Natural killer cell (primary cell): ENCODE measurements around the gene RAD51B. TPM values are rescaled to one million over a fixed set of nuclear protein-coding genes. Genes with fewer than 3 reads are reported as not detected.

Experiments used
- ATAC-seq, 3 donors: fragments of 150-1000 bp in 2 of 3; fragments of 200-7000 bp in 1 of 3; cut with Tn5 transposase; 1 replicate in 1 of 3; 2 replicates in 2 of 3; pipeline ENCODE4 v1.10.0; 2021; ENCODE audit warnings: mild to moderate bottlenecking in 2 of 3, moderate library complexity in 2 of 3
- DNase-seq, 2 donors: peaks; one replicate each; pipeline versions ENCODE4 v3.0.0 to v3.0.0-alpha.2; 2013 to 2021; ENCODE audit warnings: mixed read lengths in 1 of 2
- H3K27ac ChIP-seq: one replicate; pipeline ENCODE4 v1.5.1; 2013; ENCODE audit warnings: mild to moderate bottlenecking, low read length
- H3K27me3 ChIP-seq: one replicate; pipeline ENCODE4 v1.6.1; 2013; ENCODE audit warnings: low read length; ENCODE audit not compliant: control insufficient read depth, insufficient read depth
- H3K36me3 ChIP-seq: one replicate; pipeline ENCODE4 v1.6.1; 2013; ENCODE audit warnings: low read length; ENCODE audit not compliant: control insufficient read depth, insufficient read depth
- H3K4me1 ChIP-seq: one replicate; pipeline ENCODE4 v1.6.1; 2013; ENCODE audit warnings: low read length; ENCODE audit not compliant: control insufficient read depth, insufficient read depth
- H3K4me3 ChIP-seq: one replicate; pipeline ENCODE4 v1.5.1; 2013; ENCODE audit warnings: low read length
- H3K9me3 ChIP-seq: one replicate; pipeline ENCODE4 v1.6.1; 2013; ENCODE audit warnings: low read length; ENCODE audit not compliant: control insufficient read depth, insufficient read depth
- H3K27ac Mint-ChIP-seq, 2 donors: one replicate each; pipeline ENCODE4 v1.8.0; 2022; ENCODE audit warnings: mild to moderate bottlenecking in 2 of 2, mixed read lengths in 2 of 2, moderate library complexity in 1 of 2
- H3K27me3 Mint-ChIP-seq, 2 donors: one replicate each; pipeline ENCODE4 v1.8.0; 2022; ENCODE audit warnings: low read depth in 2 of 2, mixed read lengths in 2 of 2
- H3K36me3 Mint-ChIP-seq: one replicate; pipeline ENCODE4 v1.8.0; 2022; ENCODE audit warnings: mixed read lengths
- H3K4me1 Mint-ChIP-seq, 2 donors: one replicate each; pipeline ENCODE4 v1.8.0; 2022; ENCODE audit warnings: mixed read lengths in 2 of 2
- H3K4me3 Mint-ChIP-seq: one replicate; pipeline ENCODE4 v1.8.0; 2022; ENCODE audit warnings: mild to moderate bottlenecking, moderate library complexity, mixed read lengths
- H3K9me3 Mint-ChIP-seq, 2 donors: one replicate each; pipeline ENCODE4 v1.8.0; 2022; ENCODE audit warnings: mixed read lengths in 2 of 2
- CTCF ChIP-seq: fragments of 200-600 bp; IDR thresholded peaks from one replicate; pipeline ENCODE4 v1.8.0; 2022; ENCODE audit warnings: antibody characterized with exemption
- WGBS: methylation state at CpG from one replicate; pipeline ENCODE4 v1.1.7; 2013; ENCODE audit warnings: missing lambda C conversion rate; ENCODE audit not compliant: insufficient coverage; 5-methylcytosine and 5-hydroxymethylcytosine counted together
- intact Hi-C: fragments of 100-400 bp; cut with micrococcal nuclease; formaldehyde crosslinking; loops from one replicate; pipeline ENCODE4 v1.14.2; 2022
- total RNA-seq, 4 donors: library from RNA; stranded (reverse); fragments of 120-200 nt in 1 of 4; gene quantifications; one replicate each; pipeline versions ENCODE4 v1.2.3 to v1.2.4, GENCODE V29; 2013 to 2022

RAD51B gene
- total RNA-seq, 3 donors from 2014 or later (not counting 1 experiment from before 2014, with no cell fraction given): 28.1 to 37.6 (median 28.6) TPM

- peaks cover 0 to 6% of the 10 kb centered on the region in 2 donors for H3K27me3 Mint-ChIP-seq
- Histone ChIP-seq H3K4me3 (no peak overlapping the region), H3K36me3 (no peaks in the 10 kb centered on the region), H3K27ac (peak overlapping the region; percentile 71), H3K4me1 (peaks cover 21% of the 10 kb centered on the region), H3K27me3 (no peaks in the 10 kb centered on the region), H3K9me3 (no peaks in the 10 kb centered on the region)
- peak; percentile 71 to 80 (median 73) for ATAC-seq
- DNase-seq: peak in 1 of 2 donors; percentile 60
- peak overlapping the region; percentile 65 to 83 for H3K27ac Mint-ChIP-seq
- intact Hi-C loops: no loop called here
- no peak for TF ChIP-seq CTCF
- no peaks in the 10 kb centered on the region for H3K36me3 Mint-ChIP-seq
- 51% methylated on average over 9 of the region's 9 CpGs for WGBS
- H3K4me1 Mint-ChIP-seq: peaks cover 32 to 36% of the 10 kb centered on the region in 2 donors
- no peaks in the 10 kb centered on the region for H3K9me3 Mint-ChIP-seq
- no peak overlapping the region for H3K4me3 Mint-ChIP-seq
Measured at GRCh38 chr14:68711561-68712309, 892.2 kb downstream of the RAD51B start.

GRCh38 chr14:68712703-68713370 lies 893.3 kb downstream of the RAD51B start:
- peak overlapping the region; percentile 65 to 83 for H3K27ac Mint-ChIP-seq
- peaks cover 0 to 2% of the 10 kb centered on the region in 2 donors for H3K27me3 Mint-ChIP-seq
- H3K27ac ChIP-seq: no peak overlapping the region
- whole genome bisulfite sequencing: 94% methylated on average over 14 of the region's 15 CpGs
- ATAC-seq: no peak
- H3K9me3 ChIP-seq: no peaks in the 10 kb centered on the region
- no peaks in the 10 kb centered on the region for H3K36me3 ChIP-seq
- no peaks in the 10 kb centered on the region for H3K27me3 ChIP-seq
- no peak overlapping the region for H3K4me3 ChIP-seq
- H3K4me1 Mint-ChIP-seq: peaks cover 32 to 36% of the 10 kb centered on the region in 2 donors
- intact Hi-C loops: no loop called here
- no peak for DNase-seq
- H3K9me3 Mint-ChIP-seq: no peaks in the 10 kb centered on the region
- H3K4me3 Mint-ChIP-seq: no peak overlapping the region
- H3K4me1 ChIP-seq: peaks cover 21% of the 10 kb centered on the region
- H3K36me3 Mint-ChIP-seq: no peaks in the 10 kb centered on the region
- TF ChIP-seq CTCF: no peak

- Mint-ChIP-seq H3K4me3 (no peak overlapping the region), H3K36me3 (no peaks in the 10 kb centered on the region), H3K9me3 (no peaks in the 10 kb centered on the region), H3K27ac (no peak overlapping the region), H3K4me1 (peaks cover 39 to 41% of the 10 kb centered on the region in 2 donors), H3K27me3 (peaks cover 0 to 2% of the 10 kb centered on the region in 2 donors)
- H3K36me3 ChIP-seq: no peaks in the 10 kb centered on the region
- H3K27ac ChIP-seq: no peak overlapping the region
- TF ChIP-seq CTCF: no peak
- intact Hi-C loops: no loop called here
- H3K9me3 ChIP-seq: no peaks in the 10 kb centered on the region
- H3K4me1 ChIP-seq: peaks cover 26% of the 10 kb centered on the region
- ATAC-seq: no peak
- no peak for DNase-seq
- no peak overlapping the region for H3K4me3 ChIP-seq
- no peaks in the 10 kb centered on the region for H3K27me3 ChIP-seq
- WGBS: 100% methylated on average over 7 of the region's 7 CpGs
Measured at GRCh38 chr14:68713782-68714181, 894.2 kb downstream of the RAD51B start.
